Measurements from ENCODE around the gene SLC6A1.

SLC6A1 gene

GRCh38 chr3:11014253-11014652, 21.7 kb downstream of the SLC6A1 start:
- no peaks in the 10 kb centered on the region for H3K36me3 ChIP-seq (ENCODE audit: insufficient read depth, low read depth, low read length)
- H3K9ac ChIP-seq (ENCODE audit: low read depth, low read length), result no peak overlapping the region
- no peaks in the 10 kb centered on the region for H3K4me1 ChIP-seq (ENCODE audit: insufficient read depth, low read length)
- no peaks in the 10 kb centered on the region for H3K27me3 ChIP-seq (ENCODE audit: insufficient read depth, low read length)
- H3K9me3 ChIP-seq (ENCODE audit: insufficient read depth, low read depth, low read length), result no peaks in the 10 kb centered on the region
- no peak overlapping the region for H3K27ac ChIP-seq (ENCODE audit: low read length)
- H3K4me3 ChIP-seq (ENCODE audit: low read length), result no peak overlapping the region

- Histone ChIP-seq H3K27me3 (ENCODE audit: insufficient read depth, low read length) (no peaks in the 10 kb centered on the region), H3K27ac (ENCODE audit: low read length) (no peak overlapping the region), H3K4me3 (ENCODE audit: low read length) (no peak overlapping the region), H3K4me1 (ENCODE audit: insufficient read depth, low read length) (no peaks in the 10 kb centered on the region), H3K9me3 (ENCODE audit: insufficient read depth, low read depth, low read length) (no peaks in the 10 kb centered on the region), H3K9ac (ENCODE audit: low read depth, low read length) (no peak overlapping the region), H3K36me3 (ENCODE audit: insufficient read depth, low read depth, low read length) (no peaks in the 10 kb centered on the region)
Observed at GRCh38 chr3:11014752-11015151, 22.2 kb downstream of the SLC6A1 start.

GRCh38 chr3:11015369-11015768, 22.8 kb downstream of the SLC6A1 start:
- Histone ChIP-seq H3K9ac (ENCODE audit: low read depth, low read length) (no peak overlapping the region), H3K27ac (ENCODE audit: low read length) (no peak overlapping the region), H3K36me3 (ENCODE audit: insufficient read depth, low read depth, low read length) (no peaks in the 10 kb centered on the region), H3K27me3 (ENCODE audit: insufficient read depth, low read length) (no peaks in the 10 kb centered on the region), H3K4me3 (ENCODE audit: low read length) (no peak overlapping the region), H3K4me1 (ENCODE audit: insufficient read depth, low read length) (no peaks in the 10 kb centered on the region), H3K9me3 (ENCODE audit: insufficient read depth, low read depth, low read length) (no peaks in the 10 kb centered on the region)

- H3K4me3 ChIP-seq (ENCODE audit: low read length), result no peak overlapping the region
- no peak overlapping the region for H3K9ac ChIP-seq (ENCODE audit: low read depth, low read length)
- H3K4me1 ChIP-seq (ENCODE audit: insufficient read depth, low read length), result no peaks in the 10 kb centered on the region
- H3K27me3 ChIP-seq (ENCODE audit: insufficient read depth, low read length), result no peaks in the 10 kb centered on the region
- no peak overlapping the region for H3K27ac ChIP-seq (ENCODE audit: low read length)
- H3K36me3 ChIP-seq (ENCODE audit: insufficient read depth, low read depth, low read length), result no peaks in the 10 kb centered on the region
- no peaks in the 10 kb centered on the region for H3K9me3 ChIP-seq (ENCODE audit: insufficient read depth, low read depth, low read length)
Observed at GRCh38 chr3:11016727-11017126, 24.2 kb downstream of the SLC6A1 start.

GRCh38 chr3:11019116-11019819, 26.7 kb downstream of the SLC6A1 start:
- H3K27ac ChIP-seq (ENCODE audit: low read length), result no peak overlapping the region
- no peaks in the 10 kb centered on the region for H3K4me1 ChIP-seq (ENCODE audit: insufficient read depth, low read length)
- H3K9ac ChIP-seq (ENCODE audit: low read depth, low read length), result no peak overlapping the region
- H3K9me3 ChIP-seq (ENCODE audit: insufficient read depth, low read depth, low read length), result no peaks in the 10 kb centered on the region
- H3K4me3 ChIP-seq (ENCODE audit: low read length), result no peak overlapping the region
- H3K36me3 ChIP-seq (ENCODE audit: insufficient read depth, low read depth, low read length), result no peaks in the 10 kb centered on the region
- no peaks in the 10 kb centered on the region for H3K27me3 ChIP-seq (ENCODE audit: insufficient read depth, low read length)

- Histone ChIP-seq H3K9ac (ENCODE audit: low read depth, low read length) (no peak overlapping the region), H3K36me3 (ENCODE audit: insufficient read depth, low read depth, low read length) (no peaks in the 10 kb centered on the region), H3K9me3 (ENCODE audit: insufficient read depth, low read depth, low read length) (no peaks in the 10 kb centered on the region), H3K27ac (ENCODE audit: low read length) (no peak overlapping the region), H3K4me3 (ENCODE audit: low read length) (no peak overlapping the region), H3K27me3 (ENCODE audit: insufficient read depth, low read length) (no peaks in the 10 kb centered on the region), H3K4me1 (ENCODE audit: insufficient read depth, low read length) (no peaks in the 10 kb centered on the region)
Observed at GRCh38 chr3:11020764-11021163, 28.2 kb downstream of the SLC6A1 start.

GRCh38 chr3:11021611-11022011, 29.1 kb downstream of the SLC6A1 start:
- Histone ChIP-seq H3K9ac (ENCODE audit: low read depth, low read length) (no peak overlapping the region), H3K27me3 (ENCODE audit: insufficient read depth, low read length) (no peaks in the 10 kb centered on the region), H3K4me3 (ENCODE audit: low read length) (no peak overlapping the region), H3K9me3 (ENCODE audit: insufficient read depth, low read depth, low read length) (peaks cover 6% of the 10 kb centered on the region), H3K27ac (ENCODE audit: low read length) (no peak overlapping the region), H3K4me1 (ENCODE audit: insufficient read depth, low read length) (no peaks in the 10 kb centered on the region), H3K36me3 (ENCODE audit: insufficient read depth, low read depth, low read length) (no peaks in the 10 kb centered on the region)

GRCh38 chr3:11022115-11022514, 29.6 kb downstream of the SLC6A1 start:
- H3K4me1 ChIP-seq (ENCODE audit: insufficient read depth, low read length), result no peaks in the 10 kb centered on the region
- no peak overlapping the region for H3K27ac ChIP-seq (ENCODE audit: low read length)
- no peaks in the 10 kb centered on the region for H3K27me3 ChIP-seq (ENCODE audit: insufficient read depth, low read length)
- no peak overlapping the region for H3K4me3 ChIP-seq (ENCODE audit: low read length)
- H3K36me3 ChIP-seq (ENCODE audit: insufficient read depth, low read depth, low read length), result no peaks in the 10 kb centered on the region
- H3K9ac ChIP-seq (ENCODE audit: low read depth, low read length), result no peak overlapping the region
- H3K9me3 ChIP-seq (ENCODE audit: insufficient read depth, low read depth, low read length), result peaks cover 8% of the 10 kb centered on the region

GRCh38 chr3:11024181-11024580, 31.6 kb downstream of the SLC6A1 start:
- H3K4me1 ChIP-seq (ENCODE audit: insufficient read depth, low read length), result no peaks in the 10 kb centered on the region
- no peak overlapping the region for H3K27ac ChIP-seq (ENCODE audit: low read length)
- H3K9me3 ChIP-seq (ENCODE audit: insufficient read depth, low read depth, low read length), result peaks cover 15% of the 10 kb centered on the region
- no peaks in the 10 kb centered on the region for H3K27me3 ChIP-seq (ENCODE audit: insufficient read depth, low read length)
- H3K36me3 ChIP-seq (ENCODE audit: insufficient read depth, low read depth, low read length), result no peaks in the 10 kb centered on the region
- H3K9ac ChIP-seq (ENCODE audit: low read depth, low read length), result no peak overlapping the region
- no peak overlapping the region for H3K4me3 ChIP-seq (ENCODE audit: low read length)

GRCh38 chr3:11029948-11030347, 37.4 kb downstream of the SLC6A1 start:
- H3K9ac ChIP-seq (ENCODE audit: low read depth, low read length), result no peak overlapping the region
- no peak overlapping the region for H3K27ac ChIP-seq (ENCODE audit: low read length)
- H3K27me3 ChIP-seq (ENCODE audit: insufficient read depth, low read length), result no peaks in the 10 kb centered on the region
- H3K4me3 ChIP-seq (ENCODE audit: low read length), result no peak overlapping the region
- H3K9me3 ChIP-seq (ENCODE audit: insufficient read depth, low read depth, low read length), result peaks cover 15% of the 10 kb centered on the region
- H3K36me3 ChIP-seq (ENCODE audit: insufficient read depth, low read depth, low read length), result no peaks in the 10 kb centered on the region
- H3K4me1 ChIP-seq (ENCODE audit: insufficient read depth, low read length), result no peaks in the 10 kb centered on the region

GRCh38 chr3:11033871-11034270, 41.3 kb downstream of the SLC6A1 start:
- Histone ChIP-seq H3K36me3 (ENCODE audit: insufficient read depth, low read depth, low read length) (no peaks in the 10 kb centered on the region), H3K27me3 (ENCODE audit: insufficient read depth, low read length) (no peaks in the 10 kb centered on the region), H3K4me3 (ENCODE audit: low read length) (no peak overlapping the region), H3K4me1 (ENCODE audit: insufficient read depth, low read length) (no peaks in the 10 kb centered on the region), H3K27ac (ENCODE audit: low read length) (no peak overlapping the region), H3K9ac (ENCODE audit: low read depth, low read length) (no peak overlapping the region), H3K9me3 (ENCODE audit: insufficient read depth, low read depth, low read length) (no peaks in the 10 kb centered on the region)

GRCh38 chr3:11034309-11034985, 41.9 kb downstream of the SLC6A1 start:
- Histone ChIP-seq H3K27me3 (ENCODE audit: insufficient read depth, low read length) (no peaks in the 10 kb centered on the region), H3K27ac (ENCODE audit: low read length) (no peak overlapping the region), H3K4me1 (ENCODE audit: insufficient read depth, low read length) (no peaks in the 10 kb centered on the region), H3K9me3 (ENCODE audit: insufficient read depth, low read depth, low read length) (no peaks in the 10 kb centered on the region), H3K36me3 (ENCODE audit: insufficient read depth, low read depth, low read length) (no peaks in the 10 kb centered on the region), H3K9ac (ENCODE audit: low read depth, low read length) (no peak overlapping the region), H3K4me3 (ENCODE audit: low read length) (no peak overlapping the region)
